ENCODE measurements around the gene CDK2.

Gene CDK2

DNA sequence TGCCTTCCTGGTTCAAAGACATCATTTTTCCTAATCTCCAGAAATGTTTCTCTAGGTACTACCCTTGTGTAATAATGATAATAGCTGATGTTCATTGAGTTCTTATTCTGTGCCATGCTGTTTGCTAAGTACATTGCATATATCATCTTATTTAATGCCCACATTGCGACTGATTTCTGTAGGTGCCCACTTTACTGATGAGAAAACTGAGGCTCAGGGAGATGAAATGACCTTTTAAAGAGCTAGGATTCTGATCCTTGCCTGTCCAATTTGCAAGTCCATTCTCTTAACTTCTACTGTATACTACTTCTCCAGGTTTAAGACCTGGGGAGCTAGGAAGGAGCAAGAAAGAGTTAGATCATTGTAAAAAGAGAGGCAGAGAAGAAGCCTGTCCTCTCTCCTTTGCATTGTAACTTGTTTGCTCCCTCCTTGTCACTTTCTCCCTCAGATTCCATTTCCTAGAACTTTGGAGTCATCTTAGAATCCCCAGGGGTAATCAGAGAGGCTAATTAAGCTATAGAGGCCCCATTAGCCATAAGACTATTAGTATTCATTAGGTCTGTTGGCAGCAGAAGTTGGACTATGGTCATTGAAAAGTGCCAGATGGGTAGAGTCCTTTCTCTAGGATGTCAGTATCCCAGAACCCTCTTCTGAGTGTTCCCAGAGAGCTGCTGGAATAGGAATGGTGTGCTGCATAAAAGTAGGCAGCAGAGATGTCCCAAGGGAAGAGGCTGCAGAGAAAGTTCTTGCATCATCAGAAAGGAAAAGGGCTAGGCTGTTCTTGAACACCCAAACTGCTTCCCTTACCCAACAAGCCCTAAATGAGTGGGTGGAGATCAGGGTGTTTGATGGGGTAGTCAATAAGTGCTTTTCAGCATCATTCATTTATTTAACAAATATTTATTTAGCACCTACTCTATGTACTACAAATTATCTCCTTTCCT, 32.6 kb upstream of the CDK2 start:
- TF ChIP-seq, protein P1, sequence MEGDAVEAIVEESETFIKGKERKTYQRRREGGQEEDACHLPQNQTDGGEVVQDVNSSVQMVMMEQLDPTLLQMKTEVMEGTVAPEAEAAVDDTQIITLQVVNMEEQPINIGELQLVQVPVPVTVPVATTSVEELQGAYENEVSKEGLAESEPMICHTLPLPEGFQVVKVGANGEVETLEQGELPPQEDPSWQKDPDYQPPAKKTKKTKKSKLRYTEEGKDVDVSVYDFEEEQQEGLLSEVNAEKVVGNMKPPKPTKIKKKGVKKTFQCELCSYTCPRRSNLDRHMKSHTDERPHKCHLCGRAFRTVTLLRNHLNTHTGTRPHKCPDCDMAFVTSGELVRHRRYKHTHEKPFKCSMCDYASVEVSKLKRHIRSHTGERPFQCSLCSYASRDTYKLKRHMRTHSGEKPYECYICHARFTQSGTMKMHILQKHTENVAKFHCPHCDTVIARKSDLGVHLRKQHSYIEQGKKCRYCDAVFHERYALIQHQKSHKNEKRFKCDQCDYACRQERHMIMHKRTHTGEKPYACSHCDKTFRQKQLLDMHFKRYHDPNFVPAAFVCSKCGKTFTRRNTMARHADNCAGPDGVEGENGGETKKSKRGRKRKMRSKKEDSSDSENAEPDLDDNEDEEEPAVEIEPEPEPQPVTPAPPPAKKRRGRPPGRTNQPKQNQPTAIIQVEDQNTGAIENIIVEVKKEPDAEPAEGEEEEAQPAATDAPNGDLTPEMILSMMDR (IDR thresholded peaks at IDR 0.05) = no peak
- TF ChIP-seq ZFX (IDR thresholded peaks at IDR 0.05; ENCODE audit: borderline replicate concordance) = no peak
- H3K27ac ChIP-seq = 0 out of 2 replicates have a peak overlapping the region, but pooled peaks have one; percentile 1

DNA sequence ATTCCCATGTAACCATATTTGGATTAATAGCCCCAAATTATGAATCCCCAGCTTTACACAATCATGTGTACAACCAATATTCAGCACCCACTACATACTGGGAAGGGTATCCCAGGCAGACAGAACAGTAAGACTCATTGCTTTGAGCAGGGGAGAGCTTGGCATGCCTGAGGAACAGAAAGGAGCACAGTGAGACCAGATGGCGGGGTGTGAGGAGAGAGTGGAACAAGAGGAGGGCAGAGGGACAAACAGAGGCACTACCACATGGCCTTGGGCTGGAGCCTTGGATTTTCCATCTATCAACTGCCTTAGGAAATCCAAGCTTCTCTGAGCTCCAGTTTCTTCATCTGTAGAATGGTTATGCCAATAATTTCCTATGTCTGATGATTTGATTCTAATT, 31.9 kb upstream of the CDK2 start:
- 0 out of 2 replicates have a peak overlapping the region, but pooled peaks have one; percentile 1 for H3K27ac ChIP-seq
- TF ChIP-seq, protein P1 (IDR thresholded peaks at IDR 0.05) = no peak
- TF ChIP-seq ZFX (IDR thresholded peaks at IDR 0.05; ENCODE audit: borderline replicate concordance) = no peak

DNA sequence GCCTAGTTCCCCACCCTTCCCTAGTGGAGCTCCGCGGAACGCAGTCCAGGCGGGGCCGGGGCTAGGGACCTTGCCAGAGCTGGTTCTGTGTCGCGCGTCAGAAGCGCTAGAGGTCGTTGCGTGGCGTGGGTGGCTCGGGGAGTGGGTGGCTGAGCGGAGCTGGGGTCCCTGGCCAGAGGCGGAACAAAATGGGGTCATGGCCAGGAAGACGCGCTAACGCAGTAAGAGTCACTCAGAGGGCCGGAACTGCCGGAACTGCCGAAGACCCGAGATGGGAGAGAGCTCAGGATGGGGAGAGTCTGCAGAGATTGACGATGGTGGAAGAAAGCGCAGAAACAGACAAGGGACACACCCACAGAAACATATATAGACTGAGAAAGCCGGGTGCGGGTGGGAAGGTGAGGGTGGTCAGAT, 30.9 kb upstream of the CDK2 start:
- TF ChIP-seq, protein P1 (IDR thresholded peaks at IDR 0.05) = no peak
- no peak for TF ChIP-seq ZFX (IDR thresholded peaks at IDR 0.05; ENCODE audit: borderline replicate concordance)
- no peak overlapping the region for H3K27ac ChIP-seq

DNA sequence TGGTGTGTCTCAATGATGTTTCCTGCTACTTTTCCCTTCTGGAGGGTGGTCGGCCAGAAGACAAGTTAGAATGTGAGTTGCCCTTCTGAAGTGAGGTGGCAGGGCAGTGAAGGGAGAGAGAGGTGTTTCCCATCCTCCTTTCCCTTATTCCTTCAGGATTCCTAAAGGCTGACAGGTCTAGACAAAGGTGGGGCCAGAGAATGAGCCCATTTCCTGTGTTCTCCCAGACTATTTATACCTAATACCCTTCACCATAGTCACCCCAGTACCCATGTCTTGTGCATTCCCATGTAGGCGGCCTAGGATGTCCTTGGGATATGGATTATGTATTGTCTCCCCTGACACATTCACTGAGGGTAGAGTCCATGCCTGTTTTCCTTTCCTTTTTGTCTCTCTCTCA, 28.6 kb upstream of the CDK2 start:
- TF ChIP-seq, protein P1 (IDR thresholded peaks at IDR 0.05) = no peak
- no peak for TF ChIP-seq ZFX (IDR thresholded peaks at IDR 0.05; ENCODE audit: borderline replicate concordance)
- no peak overlapping the region for H3K27ac ChIP-seq

DNA sequence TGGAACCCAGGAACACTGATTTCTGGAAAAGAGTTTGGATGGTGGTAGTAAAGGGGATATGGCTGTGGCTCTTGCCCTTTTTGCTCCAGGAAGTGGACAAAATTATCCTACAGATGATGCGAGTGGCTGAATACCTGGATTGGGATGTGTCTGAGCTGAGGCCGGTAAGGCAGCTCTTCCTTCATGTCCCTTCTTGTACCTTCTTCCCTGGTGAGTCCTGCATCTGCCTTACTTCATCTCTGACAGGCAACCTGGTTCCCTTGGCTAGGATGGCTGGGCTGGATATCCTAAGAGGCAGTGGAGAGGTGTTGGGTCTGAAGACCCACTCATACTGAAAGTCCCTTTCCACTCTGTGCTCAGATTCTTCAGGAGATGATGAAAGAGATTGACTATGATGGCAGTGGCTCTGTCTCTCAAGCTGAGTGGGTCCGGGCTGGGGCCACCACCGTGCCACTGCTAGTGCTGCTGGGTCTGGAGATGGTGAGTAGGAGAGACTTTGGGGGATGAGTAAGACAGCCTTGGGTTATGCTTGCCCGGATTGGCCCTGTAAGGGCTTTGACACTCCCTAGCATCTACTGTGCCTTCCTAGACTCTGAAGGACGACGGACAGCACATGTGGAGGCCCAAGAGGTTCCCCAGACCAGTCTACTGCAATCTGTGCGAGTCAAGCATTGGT, 27.7 kb upstream of the CDK2 start:
- peak overlapping the region; percentile 51 for H3K27ac ChIP-seq
- TF ChIP-seq, protein P1 (IDR thresholded peaks at IDR 0.05) = no peak
- no peak for TF ChIP-seq ZFX (IDR thresholded peaks at IDR 0.05; ENCODE audit: borderline replicate concordance)

DNA sequence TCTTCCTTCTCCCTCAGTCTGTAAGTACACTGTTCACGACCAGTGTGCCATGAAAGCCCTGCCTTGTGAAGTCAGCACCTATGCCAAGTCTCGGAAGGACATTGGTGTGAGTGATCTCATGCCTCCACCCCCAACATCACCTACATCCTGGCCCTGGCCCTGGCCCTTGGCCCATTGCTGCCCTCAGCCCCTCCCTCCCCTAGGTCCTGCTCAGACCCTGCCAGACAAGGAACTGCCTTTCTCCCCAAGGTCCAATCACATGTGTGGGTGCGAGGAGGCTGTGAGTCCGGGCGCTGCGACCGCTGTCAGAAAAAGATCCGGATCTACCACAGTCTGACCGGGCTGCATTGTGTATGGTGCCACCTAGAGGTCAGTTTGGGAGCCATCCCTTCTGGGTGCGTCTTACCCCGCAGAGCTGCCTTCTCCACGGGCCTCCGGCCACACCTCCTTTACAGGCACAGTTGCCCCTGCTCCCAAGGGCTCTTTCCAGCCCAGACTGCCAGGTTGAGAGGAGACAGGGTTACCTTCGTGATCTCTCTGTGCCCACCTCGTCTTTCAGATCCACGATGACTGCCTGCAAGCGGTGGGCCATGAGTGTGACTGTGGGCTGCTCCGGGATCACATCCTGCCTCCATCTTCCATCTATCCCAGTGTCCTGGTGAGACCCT, 26.4 kb upstream of the CDK2 start:
- TF ChIP-seq, protein P1 (IDR thresholded peaks at IDR 0.05) = peak; percentile 99
- TF ChIP-seq ZFX (IDR thresholded peaks at IDR 0.05; ENCODE audit: borderline replicate concordance) = no peak
- H3K27ac ChIP-seq = peak overlapping the region; percentile 51

All from 22Rv1 (cell line).